GM12891 (cell line): ENCODE data around the gene FAM174B.

Experiments used
- PAX5 ChIP-seq: IDR thresholded peaks from 2 replicates; pipeline ENCODE4 v1.6.1; 2011; ENCODE audit warnings: low read length, moderate library complexity, mild to moderate bottlenecking; ENCODE audit not compliant: insufficient read depth, severe bottlenecking
- POLR2A ChIP-seq: IDR thresholded peaks from 2 replicates; pipeline ENCODE4 v1.6.1; 2011; ENCODE audit warnings: low read depth, low read length, control low read depth
- POLR2AphosphoS5 ChIP-seq: IDR thresholded peaks from 2 replicates; pipeline ENCODE4 v1.6.1; 2011; ENCODE audit warnings: low read depth, low read length, control low read depth

DNA sequence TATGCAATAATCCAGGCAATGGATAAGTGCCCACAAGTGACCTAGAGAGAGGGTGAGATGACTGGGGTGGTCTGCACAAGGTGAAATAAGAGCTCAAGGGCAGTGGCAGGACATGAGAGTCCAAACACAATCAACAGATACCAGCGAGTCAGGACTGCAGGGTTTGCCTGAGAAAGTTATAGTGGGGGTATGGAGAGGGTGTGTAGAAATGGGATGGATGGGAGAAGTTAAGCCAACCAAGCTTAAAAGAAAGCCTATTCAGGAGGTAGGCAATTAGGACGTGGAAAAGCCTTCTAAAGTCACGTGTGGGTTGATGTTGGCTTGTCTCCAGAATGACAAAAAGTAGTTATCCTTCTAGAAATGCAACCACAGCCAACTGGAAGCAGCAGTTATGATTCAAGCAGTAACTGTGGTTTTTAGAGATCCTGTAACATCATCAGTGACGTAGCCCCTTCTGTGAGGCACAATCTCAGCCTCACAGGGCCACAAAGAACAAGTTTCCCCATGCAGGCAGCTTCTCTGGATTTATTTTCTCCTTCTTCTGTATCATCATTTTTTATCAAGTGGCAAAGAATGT lies 56.1 kb downstream of the FAM174B start:
- TF ChIP-seq POLR2A (no peak), POLR2AphosphoS5 (no peak), PAX5 (no peak)
